ENCODE results near the gene SLC7A8.

SLC7A8 gene

GRCh38 chr14:23163830-23164229 is 19.6 kb downstream of the SLC7A8 start:
- H3K79me2 ChIP-seq (ENCODE audit: insufficient read depth, low read length) = no peaks in the 10 kb centered on the region
- H3K9me3 ChIP-seq (ENCODE audit: insufficient read depth, low read length, severe bottlenecking) = no peaks in the 10 kb centered on the region
- no peak for TF ChIP-seq EZH2 (IDR thresholded peaks at IDR 0.05; ENCODE audit: borderline replicate concordance, low read depth, low read length, severe bottlenecking)
- TF ChIP-seq CTCF (IDR thresholded peaks at IDR 0.05; ENCODE audit: borderline replicate concordance, extremely low read depth, low read length, poor library complexity, severe bottlenecking) = no peak
- peaks cover 46% of the 10 kb centered on the region for H3K27me3 ChIP-seq (ENCODE audit: insufficient read depth, low read length, poor library complexity)
- no peak overlapping the region for H3K4me2 ChIP-seq (ENCODE audit: insufficient read depth, low read length)
- H3K4me1 ChIP-seq (ENCODE audit: insufficient read depth, low read length) = no peaks in the 10 kb centered on the region
- H4K20me1 ChIP-seq (ENCODE audit: insufficient read depth, low read length) = no peaks in the 10 kb centered on the region; the same call in 1 of the 2 replicates
- H3K36me3 ChIP-seq (ENCODE audit: insufficient read depth, low read length) = no peaks in the 10 kb centered on the region
- DNase-seq = no peak
- ATAC-seq (ENCODE audit: insufficient read depth, low read depth) = no peak
- no peak overlapping the region for H3K4me3 ChIP-seq (ENCODE audit: low read depth in 1 of 2, low read length in 2 of 2)
- H3K27ac ChIP-seq (ENCODE audit: low read length) = no peak overlapping the region
- H2AFZ ChIP-seq (ENCODE audit: low read depth, low read length) = no peak overlapping the region
- H3K9ac ChIP-seq (ENCODE audit: low read depth, low read length) = no peak overlapping the region

DNA sequence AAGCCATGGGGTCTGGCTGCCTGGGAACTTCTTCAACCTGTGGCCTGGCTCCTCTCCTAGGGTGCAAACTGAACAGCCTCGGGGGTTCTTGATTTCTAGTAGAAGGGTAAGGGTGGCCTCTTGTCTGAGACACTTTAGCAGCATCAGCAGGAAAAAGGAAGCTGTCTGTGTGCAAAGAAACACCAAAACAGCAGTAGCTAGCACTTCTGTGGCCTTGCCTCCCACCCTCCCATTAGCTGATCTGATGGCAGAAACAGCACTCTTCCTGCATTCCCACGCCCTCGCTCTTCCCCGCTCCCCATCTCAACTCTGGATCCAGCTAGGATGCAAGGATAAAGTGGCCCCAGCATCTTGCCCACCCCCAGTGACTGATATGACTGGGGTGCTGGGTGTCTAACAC is 20.7 kb downstream of the SLC7A8 start:
- Histone ChIP-seq H3K27ac (ENCODE audit: low read length) (no peak overlapping the region), H3K4me3 (ENCODE audit: low read depth in 1 of 2, low read length in 2 of 2) (no peak overlapping the region), H3K9ac (ENCODE audit: low read depth, low read length) (no peak overlapping the region), H3K9me3 (ENCODE audit: insufficient read depth, low read length, severe bottlenecking) (no peaks in the 10 kb centered on the region), H3K4me2 (ENCODE audit: insufficient read depth, low read length) (no peak overlapping the region), H3K27me3 (ENCODE audit: insufficient read depth, low read length, poor library complexity) (peaks cover 39% of the 10 kb centered on the region), H3K36me3 (ENCODE audit: insufficient read depth, low read length) (no peaks in the 10 kb centered on the region), H2AFZ (ENCODE audit: low read depth, low read length) (no peak overlapping the region), H3K4me1 (ENCODE audit: insufficient read depth, low read length) (no peaks in the 10 kb centered on the region), H4K20me1 (ENCODE audit: insufficient read depth, low read length) (no peaks in the 10 kb centered on the region; the same call in 1 of the 2 replicates), H3K79me2 (ENCODE audit: insufficient read depth, low read length) (no peaks in the 10 kb centered on the region)
- ATAC-seq (ENCODE audit: insufficient read depth, low read depth) = no peak
- no peak for DNase-seq
- TF ChIP-seq EZH2 (IDR thresholded peaks at IDR 0.05; ENCODE audit: borderline replicate concordance, low read depth, low read length, severe bottlenecking) (no peak), CTCF (IDR thresholded peaks at IDR 0.05; ENCODE audit: borderline replicate concordance, extremely low read depth, low read length, poor library complexity, severe bottlenecking) (no peak)

DNA sequence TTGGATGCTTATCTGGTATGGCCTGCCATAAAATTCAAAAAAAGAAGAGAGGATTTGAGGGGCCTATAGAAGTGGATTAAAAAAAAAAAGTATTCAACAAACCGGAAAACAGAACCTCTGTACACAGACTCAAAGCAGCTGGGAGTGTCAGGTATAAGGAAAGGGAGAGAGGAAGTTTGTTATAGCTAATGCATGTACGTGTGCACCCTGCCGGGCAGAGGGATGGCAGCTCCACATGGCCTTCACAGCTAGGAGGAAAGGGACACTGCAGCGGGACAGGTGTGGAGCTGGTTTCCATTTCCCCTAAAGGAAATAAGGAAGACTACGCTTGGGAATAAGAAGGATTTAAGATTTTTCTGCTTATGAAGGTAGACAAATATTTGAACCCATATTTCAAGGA is 21.5 kb downstream of the SLC7A8 start:
- Histone ChIP-seq H4K20me1 (ENCODE audit: insufficient read depth, low read length) (no peaks in the 10 kb centered on the region; the same call in 1 of the 2 replicates), H3K4me2 (ENCODE audit: insufficient read depth, low read length) (no peak overlapping the region), H3K27ac (ENCODE audit: low read length) (no peak overlapping the region), H3K36me3 (ENCODE audit: insufficient read depth, low read length) (no peaks in the 10 kb centered on the region), H3K4me3 (ENCODE audit: low read depth in 1 of 2, low read length in 2 of 2) (no peak overlapping the region), H3K9me3 (ENCODE audit: insufficient read depth, low read length, severe bottlenecking) (no peaks in the 10 kb centered on the region), H2AFZ (ENCODE audit: low read depth, low read length) (no peak overlapping the region), H3K79me2 (ENCODE audit: insufficient read depth, low read length) (no peaks in the 10 kb centered on the region), H3K27me3 (ENCODE audit: insufficient read depth, low read length, poor library complexity) (peaks cover 37% of the 10 kb centered on the region), H3K9ac (ENCODE audit: low read depth, low read length) (no peak overlapping the region), H3K4me1 (ENCODE audit: insufficient read depth, low read length) (no peaks in the 10 kb centered on the region)
- DNase-seq (no peak), ATAC-seq (ENCODE audit: insufficient read depth, low read depth) (no peak)
- TF ChIP-seq CTCF (IDR thresholded peaks at IDR 0.05; ENCODE audit: borderline replicate concordance, extremely low read depth, low read length, poor library complexity, severe bottlenecking) = no peak
- no peak for TF ChIP-seq EZH2 (IDR thresholded peaks at IDR 0.05; ENCODE audit: borderline replicate concordance, low read depth, low read length, severe bottlenecking)

Measured in DND-41 (cell line).